H9 (cell line): ENCODE results near the gene EPB41L1. TPM values are rescaled to one million over a fixed set of nuclear protein-coding genes. Genes with fewer than 3 reads are reported as not detected.

Source experiments
- DNase-seq: peaks from one replicate; pipeline ENCODE4 v3.0.0-alpha.2; 2017
- H2AFZ ChIP-seq: one replicate; pipeline ENCODE4 v1.6.1; 2013; ENCODE audit warnings: mild to moderate bottlenecking, low read length, control low read depth, moderate library complexity
- H2AK5ac ChIP-seq: 2 replicates; pipeline ENCODE4 v1.6.1; 2013; ENCODE audit warnings: low read length, control low read depth, mixed read lengths; ENCODE audit not compliant: insufficient read length
- H2BK120ac ChIP-seq: one replicate; pipeline ENCODE4 v1.6.1; 2013; ENCODE audit warnings: low read depth, mild to moderate bottlenecking, low read length, control low read depth, inconsistent platforms; ENCODE audit not compliant: poor library complexity, severe bottlenecking
- H2BK12ac ChIP-seq: 2 replicates; pipeline ENCODE4 v1.6.1; 2013; ENCODE audit warnings: low read length, control low read depth, mixed read lengths, low read depth; ENCODE audit not compliant: insufficient read length
- H2BK15ac ChIP-seq: 2 replicates; pipeline ENCODE4 v1.6.1; 2013; ENCODE audit warnings: low read depth, low read length, control low read depth
- H2BK20ac ChIP-seq: one replicate; pipeline ENCODE4 v1.6.1; 2013; ENCODE audit warnings: low read depth, mild to moderate bottlenecking, low read length, control low read depth, inconsistent platforms; ENCODE audit not compliant: poor library complexity, severe bottlenecking
- H2BK5ac ChIP-seq: 2 replicates; pipeline ENCODE4 v1.6.1; 2013; ENCODE audit warnings: low read length, control low read depth, mixed read lengths; ENCODE audit not compliant: insufficient read length
- H3K14ac ChIP-seq: 2 replicates; pipeline ENCODE4 v1.6.1; 2013; ENCODE audit warnings: low read length, control low read depth; ENCODE audit not compliant: insufficient read depth
- H3K18ac ChIP-seq: 2 replicates; pipeline ENCODE4 v1.6.1; 2013; ENCODE audit warnings: low read depth, mild to moderate bottlenecking, mixed read lengths, low read length, control low read depth; ENCODE audit not compliant: insufficient read length
- H3K23ac ChIP-seq: 2 replicates; pipeline ENCODE4 v1.6.1; 2013; ENCODE audit warnings: low read length, control low read depth, mixed read lengths, low read depth; ENCODE audit not compliant: insufficient read length
- H3K23me2 ChIP-seq: 2 replicates; pipeline ENCODE4 v1.6.1; 2013; ENCODE audit warnings: low read depth, mild to moderate bottlenecking, mixed read lengths, low read length, control low read depth; ENCODE audit not compliant: insufficient read length, poor library complexity, severe bottlenecking
- H3K27ac ChIP-seq: 2 replicates; pipeline ENCODE4 v1.5.1; 2013; ENCODE audit warnings: low read length, control low read depth, mixed read lengths, low read depth; ENCODE audit not compliant: insufficient read length
- H3K27me3 ChIP-seq: 2 replicates; pipeline ENCODE4 v1.6.1; 2013; ENCODE audit warnings: low read length, control low read depth, inconsistent platforms; ENCODE audit not compliant: insufficient read depth
- H3K4ac ChIP-seq: 2 replicates; pipeline ENCODE4 v1.6.1; 2013; ENCODE audit warnings: low read depth, mild to moderate bottlenecking, control low read depth, inconsistent platforms, low read length, moderate library complexity
- H3K4me1 ChIP-seq: 2 replicates; pipeline ENCODE4 v1.6.1; 2013; ENCODE audit warnings: low read length, control low read depth, inconsistent platforms; ENCODE audit not compliant: insufficient read depth
- H3K4me2 ChIP-seq: 2 replicates; pipeline ENCODE4 v1.6.1; 2013; ENCODE audit warnings: low read length, control low read depth, mixed read lengths; ENCODE audit not compliant: insufficient read length, insufficient read depth
- H3K56ac ChIP-seq: 2 replicates; pipeline ENCODE4 v1.6.1; 2013; ENCODE audit warnings: low read depth, mild to moderate bottlenecking, mixed read lengths, low read length, control low read depth; ENCODE audit not compliant: insufficient read length
- H3K79me1 ChIP-seq: 2 replicates; pipeline ENCODE4 v1.6.1; 2013; ENCODE audit warnings: low read depth, mild to moderate bottlenecking, moderate library complexity, low read length, control low read depth, inconsistent platforms; ENCODE audit not compliant: insufficient read depth, poor library complexity, severe bottlenecking
- H3K79me2 ChIP-seq: 2 replicates; pipeline ENCODE4 v1.6.1; 2013; ENCODE audit warnings: low read length, control low read depth, inconsistent platforms; ENCODE audit not compliant: insufficient read depth
- H3K9ac ChIP-seq: 2 replicates; pipeline ENCODE4 v1.6.1; 2013; ENCODE audit warnings: low read length, control low read depth, mixed read lengths; ENCODE audit not compliant: insufficient read length; ENCODE audit errors: extremely low read depth
- H3K9me3 ChIP-seq: one replicate; pipeline ENCODE4 v1.6.1; 2013; ENCODE audit warnings: low read depth, low read length, inconsistent platforms; ENCODE audit not compliant: control insufficient read depth
- H3T11ph ChIP-seq: one replicate; pipeline ENCODE4 v1.6.1; 2013; ENCODE audit warnings: mild to moderate bottlenecking, low read length, control low read depth, inconsistent platforms
- H4K20me1 ChIP-seq: one replicate; pipeline ENCODE4 v1.6.1; 2013; ENCODE audit not compliant: control insufficient read depth, insufficient read length, insufficient read depth
- H4K5ac ChIP-seq: 2 replicates; pipeline ENCODE4 v1.6.1; 2013; ENCODE audit warnings: low read depth, mild to moderate bottlenecking, mixed read lengths, low read length, control low read depth; ENCODE audit not compliant: insufficient read length
- H4K8ac ChIP-seq: replicated peaks from 2 replicates; pipeline ENCODE4 v1.6.1; 2013; ENCODE audit warnings: low read length, control low read depth, mixed read lengths, low read depth; ENCODE audit not compliant: insufficient read length
- H4K91ac ChIP-seq: 2 replicates; pipeline ENCODE4 v1.6.1; 2013; ENCODE audit warnings: low read depth, mild to moderate bottlenecking, moderate library complexity, mixed read lengths, low read length, control low read depth; ENCODE audit not compliant: insufficient read length
- H3K27ac Mint-ChIP-seq, 3 experiments: 2 replicates in 2 of 3; 3 replicates in 1 of 3; pipeline ENCODE4 v1.8.0; 2020 to 2021; ENCODE audit warnings: mixed read lengths in 3 of 3, mild to moderate bottlenecking in 1 of 3, moderate library complexity in 1 of 3
- H3K27me3 Mint-ChIP-seq: 2 replicates; pipeline ENCODE4 v1.8.0; 2021; ENCODE audit warnings: low read depth, mild to moderate bottlenecking, moderate library complexity, mixed read lengths
- H3K36me3 Mint-ChIP-seq, 3 experiments: 2 replicates in 2 of 3; 3 replicates in 1 of 3; pipeline ENCODE4 v1.8.0; 2020 to 2021; ENCODE audit warnings: low read depth in 3 of 3, mixed read lengths in 3 of 3; ENCODE audit not compliant: insufficient read depth in 1 of 3
- H3K4me1 Mint-ChIP-seq, 2 experiments: 2 replicates each; pipeline ENCODE4 v1.8.0; 2020; ENCODE audit warnings: mixed read lengths in 2 of 2
- H3K4me3 Mint-ChIP-seq, 2 experiments: 2 replicates in 1 of 2; 3 replicates in 1 of 2; pipeline ENCODE4 v1.8.0; 2020 to 2021; ENCODE audit warnings: mild to moderate bottlenecking in 2 of 2, mixed read lengths in 2 of 2, moderate library complexity in 1 of 2
- H3K9me3 Mint-ChIP-seq, 2 experiments: 2 replicates in 1 of 2; 3 replicates in 1 of 2; pipeline ENCODE4 v1.8.0; 2020; ENCODE audit warnings: mild to moderate bottlenecking in 2 of 2, mixed read lengths in 2 of 2, moderate library complexity in 1 of 2
- WGBS: extraction: QIAGEN DNeasy Blood & Tissue Kit; methylation state at CpG from one replicate; pipeline ENCODE4 v1.1.7; 2013; ENCODE audit warnings: missing lambda C conversion rate, low lambda C conversion rate, mixed read lengths; ENCODE audit not compliant: insufficient read length; ENCODE audit errors: extremely low coverage; 5-methylcytosine and 5-hydroxymethylcytosine counted together
- total RNA-seq: library from RNA; stranded (reverse); gene quantifications from 2 replicates; pipeline ENCODE4 v1.2.1, GENCODE V29; 2021
- TF ChIP-seq, protein P1 (sequence below): fragments of 200-600 bp; sonication (generic); conservative IDR thresholded peaks from 3 replicates; pipeline ENCODE4 v1.8.0; 2021; ENCODE audit warnings: antibody characterized with exemption, mild to moderate bottlenecking

EPB41L1 gene
- total RNA-seq, 1 experiment from 2014 or later: 31.1 TPM

DNA sequence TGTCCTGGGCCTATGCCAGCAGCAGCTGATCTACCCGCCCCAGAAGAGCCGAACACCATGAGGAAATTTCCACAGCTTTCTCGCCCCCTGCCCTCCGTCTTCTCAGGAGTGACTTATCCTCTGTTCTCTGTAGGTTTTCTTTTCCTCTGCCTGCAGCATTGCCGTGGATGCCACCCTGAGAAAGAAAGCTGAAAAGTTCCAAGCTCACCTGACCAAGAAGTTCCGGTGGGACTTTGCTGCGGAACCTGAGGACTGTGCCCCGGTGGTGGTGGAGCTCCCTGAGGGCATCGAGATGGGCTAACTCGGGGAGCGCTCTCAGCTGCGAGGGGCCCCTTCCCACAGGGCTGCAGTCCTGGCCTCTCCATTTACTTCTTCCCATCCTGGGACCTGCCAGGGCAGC lies 100.9 kb downstream of the EPB41L1 start:
- no CpG with 5 or more reads among the region's 12 CpGs for WGBS
- Histone ChIP-seq H4K8ac (no peak overlapping the region), H4K5ac (no peak overlapping the region), H3K79me1 (no peaks in the 10 kb centered on the region), H3K56ac (no peak overlapping the region), H4K91ac (no peak overlapping the region), H4K20me1 (no peaks in the 10 kb centered on the region), H3T11ph (no peak overlapping the region), H3K23me2 (no peaks in the 10 kb centered on the region), H3K9me3 (no peaks in the 10 kb centered on the region), H2AK5ac (no peak overlapping the region), H2AFZ (no peak overlapping the region), H2BK5ac (no peak overlapping the region), H2BK15ac (no peak overlapping the region), H3K14ac (no peak overlapping the region), H3K18ac (no peak overlapping the region), H3K79me2 (no peaks in the 10 kb centered on the region; the same call in 1 of the 2 replicates), H3K23ac (no peak overlapping the region), H3K9ac (no peak overlapping the region), H2BK20ac (no peak overlapping the region), H3K27ac (no peak overlapping the region), H3K4me2 (no peak overlapping the region), H3K4ac (no peak overlapping the region), H3K4me1 (peaks cover 10% of the 10 kb centered on the region; the same call in 1 of the 2 replicates), H3K27me3 (no peaks in the 10 kb centered on the region), H2BK120ac (no peak overlapping the region), H2BK12ac (no peak overlapping the region)
- H3K4me3 Mint-ChIP-seq: no peak overlapping the region
- no peaks in the 10 kb centered on the region; the same call in 1 of the 2 replicates for H3K27me3 Mint-ChIP-seq
- TF ChIP-seq, protein P1, sequence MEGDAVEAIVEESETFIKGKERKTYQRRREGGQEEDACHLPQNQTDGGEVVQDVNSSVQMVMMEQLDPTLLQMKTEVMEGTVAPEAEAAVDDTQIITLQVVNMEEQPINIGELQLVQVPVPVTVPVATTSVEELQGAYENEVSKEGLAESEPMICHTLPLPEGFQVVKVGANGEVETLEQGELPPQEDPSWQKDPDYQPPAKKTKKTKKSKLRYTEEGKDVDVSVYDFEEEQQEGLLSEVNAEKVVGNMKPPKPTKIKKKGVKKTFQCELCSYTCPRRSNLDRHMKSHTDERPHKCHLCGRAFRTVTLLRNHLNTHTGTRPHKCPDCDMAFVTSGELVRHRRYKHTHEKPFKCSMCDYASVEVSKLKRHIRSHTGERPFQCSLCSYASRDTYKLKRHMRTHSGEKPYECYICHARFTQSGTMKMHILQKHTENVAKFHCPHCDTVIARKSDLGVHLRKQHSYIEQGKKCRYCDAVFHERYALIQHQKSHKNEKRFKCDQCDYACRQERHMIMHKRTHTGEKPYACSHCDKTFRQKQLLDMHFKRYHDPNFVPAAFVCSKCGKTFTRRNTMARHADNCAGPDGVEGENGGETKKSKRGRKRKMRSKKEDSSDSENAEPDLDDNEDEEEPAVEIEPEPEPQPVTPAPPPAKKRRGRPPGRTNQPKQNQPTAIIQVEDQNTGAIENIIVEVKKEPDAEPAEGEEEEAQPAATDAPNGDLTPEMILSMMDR: no peak
- H3K4me1 Mint-ChIP-seq: peaks cover 20 to 26% of the 10 kb centered on the region in 2 experiments
- no peak overlapping the region for H3K27ac Mint-ChIP-seq
- no peaks in the 10 kb centered on the region for H3K9me3 Mint-ChIP-seq
- no peak for DNase-seq
- H3K36me3 Mint-ChIP-seq: peaks cover 7 to 27% (median 23%) of the 10 kb centered on the region in 3 experiments; a peak in 6 of 7 replicates
